H1 (cell line): ENCODE results near the gene CPED1. TPM values are rescaled to one million over a fixed set of nuclear protein-coding genes. Genes with fewer than 3 reads are reported as not detected.

Experiments used
- CHD1 ChIP-seq: IDR thresholded peaks from 2 replicates; pipeline ENCODE4 v1.6.1; 2012; ENCODE audit warnings: low read depth, low read length, improper control_type of control experiment
- CHD2 ChIP-seq: IDR thresholded peaks from 2 replicates; pipeline ENCODE4 v1.6.1; 2012; ENCODE audit warnings: low read length, improper control_type of control experiment
- NANOG ChIP-seq: IDR thresholded peaks from 2 replicates; pipeline ENCODE4 v1.6.1; 2011; ENCODE audit warnings: low read length, low read depth, mild to moderate bottlenecking, inconsistent platforms; ENCODE audit not compliant: insufficient read depth, poor library complexity, severe bottlenecking
- SIX5 ChIP-seq: IDR thresholded peaks from 2 replicates; pipeline ENCODE4 v1.6.1; 2011; ENCODE audit warnings: mild to moderate bottlenecking, low read depth, low read length
- SP4 ChIP-seq: IDR thresholded peaks from 2 replicates; pipeline ENCODE4 v1.6.1; 2012; ENCODE audit warnings: low read length, inconsistent platforms
- YY1 ChIP-seq: IDR thresholded peaks from 2 replicates; pipeline ENCODE4 v1.6.1; 2011; ENCODE audit warnings: low read depth, mild to moderate bottlenecking, low read length
- ZNF274 ChIP-seq: IDR thresholded peaks from 2 replicates; pipeline ENCODE4 v1.7.0; 2012; ENCODE audit warnings: low read length, borderline replicate concordance; ENCODE audit errors: extremely low read depth
- polyA plus RNA-seq, 7 experiments: library from polyadenylated mRNA; depleted of rRNA in 3 of 7; stranded (reverse) in 5 of 7; unstranded in 2 of 7; fragments of >200 nt in 5 of 7; fragments of 200-250 nt in 2 of 7; gene quantifications; 1 replicate in 5 of 7; 2 replicates in 1 of 7; 4 replicates in 1 of 7; pipeline versions ENCODE4 v1.2.1 to v1.2.3, GENCODE V29; 2011 to 2013; ENCODE audit warnings: missing spikeins in 2 of 7, mixed read lengths in 2 of 7
- total RNA-seq: library from RNA; stranded (reverse); fragmentation: NEBNext Ultra II Directional; extraction: Animal tissue kit (Norgen Biotek cat#: 25700); gene quantifications from 2 replicates; pipeline ENCODE4 v1.2.1, GENCODE V29; 2021
- TF ChIP-seq, protein P1 (sequence below): IDR thresholded peaks from 2 replicates; pipeline ENCODE4 v1.6.1; 2011; ENCODE audit warnings: low read depth, mild to moderate bottlenecking, low read length; ENCODE audit not compliant: insufficient read depth

CPED1 gene
- total and polyA plus RNA-seq, 2 of the 8 experiments (the other 6 are each of a cell fraction or from before 2014, with no cell fraction given) = 0.08 to 0.39 TPM

DNA sequence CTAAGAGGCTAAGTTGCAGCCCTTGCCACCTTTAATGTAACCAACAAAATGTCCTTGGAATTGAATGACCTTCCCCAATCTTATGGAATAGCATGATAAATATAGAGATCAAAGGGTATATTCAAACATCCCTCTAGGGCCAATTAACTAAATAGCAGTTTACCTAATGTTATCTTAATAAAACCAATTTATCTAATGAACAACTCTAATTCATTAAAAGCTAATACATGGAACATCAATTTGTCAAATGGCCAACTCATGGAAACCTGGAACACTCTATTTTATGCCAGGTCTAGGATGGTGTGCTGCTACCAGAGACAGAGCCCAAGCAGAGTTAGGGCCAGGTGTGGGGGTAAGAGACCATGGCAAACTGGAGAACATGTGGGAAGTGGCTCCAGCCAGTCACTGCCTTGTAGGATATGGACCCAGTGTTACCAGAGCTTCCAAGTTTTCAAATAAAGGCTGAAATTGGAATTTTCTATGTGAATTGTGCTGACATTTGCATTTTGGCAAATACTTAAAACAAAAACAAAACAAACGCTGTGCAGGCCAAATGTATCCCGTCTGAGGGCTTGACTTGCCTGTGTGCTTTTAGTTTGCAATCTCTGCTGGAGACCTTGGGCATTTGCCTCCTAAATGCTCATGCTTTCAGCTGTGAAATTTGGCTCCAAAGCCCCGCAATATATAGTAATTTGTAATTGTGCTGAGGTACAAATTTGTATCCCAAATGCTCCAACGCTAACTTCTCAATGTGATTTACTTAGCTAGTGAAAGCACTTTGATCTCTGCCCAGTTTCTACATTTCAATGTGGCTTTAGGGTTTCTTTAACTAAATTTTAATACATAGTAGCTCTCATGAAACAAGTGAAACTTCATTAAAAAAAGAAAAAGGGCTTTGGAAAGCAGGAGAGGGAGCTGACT, 55.1 kb downstream of the CPED1 start (continued):
- TF ChIP-seq SP4 (no peak), CHD2 (no peak), YY1 (no peak), SIX5 (no peak), NANOG (no peak), CHD1 (no peak), ZNF274 (no peak)
- TF ChIP-seq, protein P1, sequence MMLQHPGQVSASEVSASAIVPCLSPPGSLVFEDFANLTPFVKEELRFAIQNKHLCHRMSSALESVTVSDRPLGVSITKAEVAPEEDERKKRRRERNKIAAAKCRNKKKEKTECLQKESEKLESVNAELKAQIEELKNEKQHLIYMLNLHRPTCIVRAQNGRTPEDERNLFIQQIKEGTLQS = no peak
